ENCODE results near the gene PSME4. TPM values are rescaled to one million over a fixed set of nuclear protein-coding genes. Genes with fewer than 3 reads are reported as not detected.

PSME4 gene
- total and polyA plus RNA-seq, 2 donors (not counting 1 experiment from before 2014, with no cell fraction given) = 34.5 to 61.9 TPM

DNA sequence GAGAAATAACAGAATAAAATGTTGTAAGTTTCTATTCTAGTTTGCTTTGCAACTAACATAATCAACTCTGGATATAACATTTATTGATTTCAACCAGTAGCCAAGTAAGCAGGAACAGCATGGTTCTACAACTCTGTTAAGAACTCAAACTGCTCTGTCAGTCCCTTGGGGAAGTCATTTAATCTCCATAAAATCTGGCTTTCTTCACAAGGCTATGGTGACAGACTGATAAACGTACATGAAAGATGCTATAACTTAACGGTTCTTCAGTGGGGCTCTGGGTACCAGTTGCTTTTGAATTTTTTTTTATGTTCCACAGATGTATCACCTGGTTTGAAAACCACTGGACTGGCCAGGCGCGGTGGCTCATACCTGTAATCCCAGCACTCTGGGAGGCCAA lies 10.3 kb downstream of the PSME4 start:
- H3K4me2 ChIP-seq (replicated peaks; ENCODE audit: low read depth, low read length, poor library complexity, severe bottlenecking) = no peak overlapping the region
- no peak overlapping the region for H3K4me3 Mint-ChIP-seq
- ATAC-seq (ENCODE audit: low read depth) = no peak
- TF ChIP-seq, protein P1, sequence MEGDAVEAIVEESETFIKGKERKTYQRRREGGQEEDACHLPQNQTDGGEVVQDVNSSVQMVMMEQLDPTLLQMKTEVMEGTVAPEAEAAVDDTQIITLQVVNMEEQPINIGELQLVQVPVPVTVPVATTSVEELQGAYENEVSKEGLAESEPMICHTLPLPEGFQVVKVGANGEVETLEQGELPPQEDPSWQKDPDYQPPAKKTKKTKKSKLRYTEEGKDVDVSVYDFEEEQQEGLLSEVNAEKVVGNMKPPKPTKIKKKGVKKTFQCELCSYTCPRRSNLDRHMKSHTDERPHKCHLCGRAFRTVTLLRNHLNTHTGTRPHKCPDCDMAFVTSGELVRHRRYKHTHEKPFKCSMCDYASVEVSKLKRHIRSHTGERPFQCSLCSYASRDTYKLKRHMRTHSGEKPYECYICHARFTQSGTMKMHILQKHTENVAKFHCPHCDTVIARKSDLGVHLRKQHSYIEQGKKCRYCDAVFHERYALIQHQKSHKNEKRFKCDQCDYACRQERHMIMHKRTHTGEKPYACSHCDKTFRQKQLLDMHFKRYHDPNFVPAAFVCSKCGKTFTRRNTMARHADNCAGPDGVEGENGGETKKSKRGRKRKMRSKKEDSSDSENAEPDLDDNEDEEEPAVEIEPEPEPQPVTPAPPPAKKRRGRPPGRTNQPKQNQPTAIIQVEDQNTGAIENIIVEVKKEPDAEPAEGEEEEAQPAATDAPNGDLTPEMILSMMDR (IDR thresholded peaks at IDR 0.05) = no peak
- TF ChIP-seq EZH2 (IDR thresholded peaks at IDR 0.05; ENCODE audit: borderline replicate concordance, insufficient read depth, low read depth, low read length, poor library complexity, severe bottlenecking) = no peak
- H3K27me3 ChIP-seq (replicated peaks in 1 of 4; ENCODE audit: control extremely low read depth in 1 of 4, control insufficient read depth in 3 of 4, insufficient read depth in 4 of 4, low read length in 3 of 4) = no peaks in the 10 kb centered on the region
- H3K4me3 ChIP-seq (ENCODE audit: control extremely low read depth in 1 of 5, extremely low read depth in 1 of 5, insufficient read depth in 1 of 5, low read depth in 2 of 5, low read length in 4 of 5) = no peak overlapping the region
- ChIA-PET CTCF (no interaction called here), POLR2A (no interaction called here)
- no peak overlapping the region for H2AFZ ChIP-seq (ENCODE audit: insufficient read depth, low read depth, low read length, poor library complexity, severe bottlenecking)
- intact Hi-C loops (cut with micrococcal nuclease) = no loop called here
- H3K79me2 ChIP-seq (ENCODE audit: control insufficient read depth, insufficient read depth, low read length) = peaks cover 97% of the 10 kb centered on the region
- H3K4me1 ChIP-seq (ENCODE audit: control insufficient read depth in 2 of 2, insufficient read depth in 2 of 2, low read length in 2 of 2) = peaks cover 39 to 40% of the 10 kb centered on the region in 2 donors
- H3K27ac ChIP-seq (ENCODE audit: low read length in 2 of 2) = peak overlapping the region in 1 of 2 donors; percentile 39
- 93% methylated on average over 2 of the region's 4 CpGs for WGBS (ENCODE audit: insufficient coverage)
- H3K27ac Mint-ChIP-seq = peak overlapping the region; percentile 86
- peaks cover 0 to 3% of the 10 kb centered on the region in 2 experiments for H3K36me3 ChIP-seq (replicated peaks in 1 of 2; ENCODE audit: control extremely low read depth in 1 of 2, control insufficient read depth in 1 of 2, extremely low read depth in 1 of 2, insufficient read depth in 2 of 2, low read length in 1 of 2)
- H3K9me3 Mint-ChIP-seq (ENCODE audit: insufficient read depth) = no peaks in the 10 kb centered on the region
- peaks cover 69% of the 10 kb centered on the region for H3K4me1 Mint-ChIP-seq
- peaks cover 18% of the 10 kb centered on the region for H4K20me1 ChIP-seq (ENCODE audit: control insufficient read depth, insufficient read depth, low read length, poor library complexity, severe bottlenecking)
- no peak for DNase-seq
- no peaks in the 10 kb centered on the region for H3K9me3 ChIP-seq (ENCODE audit: control extremely low read depth in 1 of 3, control insufficient read depth in 2 of 3, insufficient read depth in 1 of 3, low read length in 2 of 3)
- no peak overlapping the region for H3K9ac ChIP-seq (ENCODE audit: low read length)
- H3K27me3 Mint-ChIP-seq = no peaks in the 10 kb centered on the region

DNA sequence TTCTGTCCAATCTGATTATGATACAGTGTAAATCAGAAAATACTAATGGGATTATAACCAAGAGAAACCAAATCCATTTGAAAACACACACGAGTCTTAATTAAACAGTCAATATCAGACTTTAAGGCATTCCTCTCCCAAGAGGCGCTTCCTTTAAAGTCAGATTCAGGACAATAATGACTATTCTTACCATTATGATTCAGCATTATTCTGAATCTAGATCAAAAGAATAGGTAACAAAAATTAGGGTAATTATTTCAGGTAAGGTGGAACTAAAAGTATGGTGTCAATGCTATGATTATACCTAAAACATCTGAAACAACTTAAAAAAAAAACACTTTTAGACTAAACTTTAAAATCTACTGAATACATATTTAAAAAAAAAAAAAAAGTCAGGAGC lies 12.3 kb downstream of the PSME4 start:
- Mint-ChIP-seq H3K27me3 (no peaks in the 10 kb centered on the region), H3K4me1 (peaks cover 60% of the 10 kb centered on the region), H3K9me3 (ENCODE audit: insufficient read depth) (no peaks in the 10 kb centered on the region), H3K27ac (no peak overlapping the region), H3K4me3 (no peak overlapping the region)
- peaks cover 26 to 31% of the 10 kb centered on the region in 2 donors for H3K4me1 ChIP-seq (ENCODE audit: control insufficient read depth in 2 of 2, insufficient read depth in 2 of 2, low read length in 2 of 2)
- TF ChIP-seq, protein P1 (IDR thresholded peaks at IDR 0.05) = no peak
- TF ChIP-seq EZH2 (IDR thresholded peaks at IDR 0.05; ENCODE audit: borderline replicate concordance, insufficient read depth, low read depth, low read length, poor library complexity, severe bottlenecking) = no peak
- no peak overlapping the region for H3K4me3 ChIP-seq (ENCODE audit: control extremely low read depth in 1 of 5, extremely low read depth in 1 of 5, insufficient read depth in 1 of 5, low read depth in 2 of 5, low read length in 4 of 5)
- peaks cover 0 to 3% of the 10 kb centered on the region in 2 experiments for H3K36me3 ChIP-seq (replicated peaks in 1 of 2; ENCODE audit: control extremely low read depth in 1 of 2, control insufficient read depth in 1 of 2, extremely low read depth in 1 of 2, insufficient read depth in 2 of 2, low read length in 1 of 2)
- no peaks in the 10 kb centered on the region for H3K27me3 ChIP-seq (replicated peaks in 1 of 4; ENCODE audit: control extremely low read depth in 1 of 4, control insufficient read depth in 3 of 4, insufficient read depth in 4 of 4, low read length in 3 of 4)
- intact Hi-C loops (cut with micrococcal nuclease) = no loop called here
- peaks cover 97% of the 10 kb centered on the region for H3K79me2 ChIP-seq (ENCODE audit: control insufficient read depth, insufficient read depth, low read length)
- no CpG with 5 or more reads among the region's 2 CpGs for WGBS (ENCODE audit: insufficient coverage)
- no peak overlapping the region for H3K4me2 ChIP-seq (replicated peaks; ENCODE audit: low read depth, low read length, poor library complexity, severe bottlenecking)
- ChIA-PET CTCF (no interaction called here), POLR2A (no interaction called here)
- H3K9ac ChIP-seq (ENCODE audit: low read length) = no peak overlapping the region
- ATAC-seq (ENCODE audit: low read depth) (no peak), DNase-seq (no peak)
- H2AFZ ChIP-seq (ENCODE audit: insufficient read depth, low read depth, low read length, poor library complexity, severe bottlenecking) = no peak overlapping the region
- H3K27ac ChIP-seq (ENCODE audit: low read length in 2 of 2) = no peak overlapping the region
- peaks cover 13% of the 10 kb centered on the region for H4K20me1 ChIP-seq (ENCODE audit: control insufficient read depth, insufficient read depth, low read length, poor library complexity, severe bottlenecking)
- H3K9me3 ChIP-seq (ENCODE audit: control extremely low read depth in 1 of 3, control insufficient read depth in 2 of 3, insufficient read depth in 1 of 3, low read length in 2 of 3) = no peaks in the 10 kb centered on the region
